GM10266 (cell line): Measurements from ENCODE around the gene BRS3.
A peak's percentile ranks its signal among the peaks of the same experiment; 100 is the strongest.

Experiments used
- DNase-seq: peaks from one replicate; pipeline ENCODE4 v3.0.0; 2012; ENCODE audit errors: extremely low spot score
- TF ChIP-seq, protein P1 (sequence below): IDR thresholded peaks from 2 replicates; pipeline ENCODE4 v1.5.1; 2012; ENCODE audit warnings: mild to moderate bottlenecking, low read depth; ENCODE audit not compliant: control insufficient read depth, insufficient read depth; ENCODE audit errors: missing control alignments

BRS3 gene

DNA sequence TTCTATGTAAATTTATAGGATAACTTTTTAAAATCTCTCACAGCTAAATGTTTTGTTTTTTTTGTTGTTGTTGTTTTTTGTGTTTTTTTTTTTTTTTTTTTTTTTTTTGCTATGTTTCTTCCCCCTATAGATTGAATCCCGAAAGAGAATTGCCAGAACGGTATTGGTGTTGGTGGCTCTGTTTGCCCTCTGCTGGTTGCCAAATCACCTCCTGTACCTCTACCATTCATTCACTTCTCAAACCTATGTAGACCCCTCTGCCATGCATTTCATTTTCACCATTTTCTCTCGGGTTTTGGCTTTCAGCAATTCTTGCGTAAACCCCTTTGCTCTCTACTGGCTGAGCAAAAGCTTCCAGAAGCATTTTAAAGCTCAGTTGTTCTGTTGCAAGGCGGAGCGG, 4.1 kb downstream of the BRS3 start:
- DNase-seq, result no peak
- TF ChIP-seq, protein P1, sequence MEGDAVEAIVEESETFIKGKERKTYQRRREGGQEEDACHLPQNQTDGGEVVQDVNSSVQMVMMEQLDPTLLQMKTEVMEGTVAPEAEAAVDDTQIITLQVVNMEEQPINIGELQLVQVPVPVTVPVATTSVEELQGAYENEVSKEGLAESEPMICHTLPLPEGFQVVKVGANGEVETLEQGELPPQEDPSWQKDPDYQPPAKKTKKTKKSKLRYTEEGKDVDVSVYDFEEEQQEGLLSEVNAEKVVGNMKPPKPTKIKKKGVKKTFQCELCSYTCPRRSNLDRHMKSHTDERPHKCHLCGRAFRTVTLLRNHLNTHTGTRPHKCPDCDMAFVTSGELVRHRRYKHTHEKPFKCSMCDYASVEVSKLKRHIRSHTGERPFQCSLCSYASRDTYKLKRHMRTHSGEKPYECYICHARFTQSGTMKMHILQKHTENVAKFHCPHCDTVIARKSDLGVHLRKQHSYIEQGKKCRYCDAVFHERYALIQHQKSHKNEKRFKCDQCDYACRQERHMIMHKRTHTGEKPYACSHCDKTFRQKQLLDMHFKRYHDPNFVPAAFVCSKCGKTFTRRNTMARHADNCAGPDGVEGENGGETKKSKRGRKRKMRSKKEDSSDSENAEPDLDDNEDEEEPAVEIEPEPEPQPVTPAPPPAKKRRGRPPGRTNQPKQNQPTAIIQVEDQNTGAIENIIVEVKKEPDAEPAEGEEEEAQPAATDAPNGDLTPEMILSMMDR, result no peak

DNA sequence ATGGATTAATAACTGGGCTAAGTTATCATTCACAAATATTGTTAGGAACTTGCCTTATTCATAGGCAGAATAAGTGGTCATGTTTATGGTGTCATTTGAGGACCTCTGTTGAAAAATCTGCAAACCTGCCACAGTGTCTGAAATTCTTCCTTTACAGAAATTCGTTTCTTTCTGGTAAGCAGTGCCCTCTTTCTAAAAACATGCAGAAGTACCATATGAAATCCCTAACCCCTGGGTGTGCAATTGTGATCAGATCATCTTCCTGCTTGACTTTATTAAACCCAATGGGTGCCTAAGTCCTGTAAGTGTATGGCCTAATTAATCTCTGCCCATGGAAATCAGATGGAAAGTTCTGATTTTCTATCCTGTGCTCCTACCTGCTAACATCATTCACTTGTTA, 5.3 kb downstream of the BRS3 start:
- TF ChIP-seq, protein P1, result no peak
- no peak for DNase-seq

DNA sequence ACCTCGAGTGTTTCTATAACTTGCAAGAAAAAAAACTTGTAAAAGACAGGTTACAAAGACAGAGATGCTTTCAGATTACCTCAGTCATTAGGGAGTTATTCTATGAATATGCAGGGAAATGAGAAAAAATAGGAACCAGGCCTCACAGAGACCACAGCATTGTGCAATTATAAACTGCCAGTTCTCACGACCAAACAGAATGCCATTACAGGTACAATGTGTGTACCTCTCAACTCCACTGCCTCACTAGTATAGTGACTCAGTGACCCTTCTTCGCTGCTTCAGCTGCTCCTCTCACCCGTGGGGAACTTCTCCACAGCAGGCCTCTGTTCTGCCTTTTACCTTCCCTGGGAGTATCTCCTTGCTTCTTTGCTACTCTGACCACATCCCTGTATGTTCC, 7.3 kb downstream of the BRS3 start:
- no peak for DNase-seq
- TF ChIP-seq, protein P1, result no peak

DNA sequence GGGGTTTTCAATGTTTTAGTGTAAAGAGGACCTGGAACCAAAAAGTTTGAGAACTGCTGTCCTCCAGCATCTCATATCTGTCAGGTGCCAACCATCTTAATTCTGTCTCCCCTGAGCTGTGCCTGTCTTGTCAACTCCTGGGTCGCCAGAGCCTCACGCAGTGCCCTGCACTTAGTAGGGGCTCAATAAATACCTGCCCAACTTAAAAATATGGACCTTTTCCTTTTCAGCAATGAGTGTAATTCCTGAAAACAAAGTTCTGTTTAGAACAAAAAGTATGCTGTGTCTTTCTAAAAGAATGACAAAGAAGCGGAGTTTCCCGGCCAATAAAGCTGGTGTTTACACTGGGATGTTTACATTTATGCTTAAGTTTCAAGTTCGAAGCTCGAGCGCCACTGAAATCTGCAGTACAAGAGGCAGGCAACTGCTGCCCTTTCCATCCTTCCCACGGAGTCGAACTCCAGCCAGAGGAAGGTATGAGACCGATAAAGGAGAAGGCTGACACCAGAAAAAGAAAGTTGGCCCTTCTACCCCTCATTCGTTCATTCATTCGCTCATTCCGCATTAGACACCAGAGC, 8.5 kb downstream of the BRS3 start:
- TF ChIP-seq, protein P1, result no peak
- DNase-seq, result no peak

DNA sequence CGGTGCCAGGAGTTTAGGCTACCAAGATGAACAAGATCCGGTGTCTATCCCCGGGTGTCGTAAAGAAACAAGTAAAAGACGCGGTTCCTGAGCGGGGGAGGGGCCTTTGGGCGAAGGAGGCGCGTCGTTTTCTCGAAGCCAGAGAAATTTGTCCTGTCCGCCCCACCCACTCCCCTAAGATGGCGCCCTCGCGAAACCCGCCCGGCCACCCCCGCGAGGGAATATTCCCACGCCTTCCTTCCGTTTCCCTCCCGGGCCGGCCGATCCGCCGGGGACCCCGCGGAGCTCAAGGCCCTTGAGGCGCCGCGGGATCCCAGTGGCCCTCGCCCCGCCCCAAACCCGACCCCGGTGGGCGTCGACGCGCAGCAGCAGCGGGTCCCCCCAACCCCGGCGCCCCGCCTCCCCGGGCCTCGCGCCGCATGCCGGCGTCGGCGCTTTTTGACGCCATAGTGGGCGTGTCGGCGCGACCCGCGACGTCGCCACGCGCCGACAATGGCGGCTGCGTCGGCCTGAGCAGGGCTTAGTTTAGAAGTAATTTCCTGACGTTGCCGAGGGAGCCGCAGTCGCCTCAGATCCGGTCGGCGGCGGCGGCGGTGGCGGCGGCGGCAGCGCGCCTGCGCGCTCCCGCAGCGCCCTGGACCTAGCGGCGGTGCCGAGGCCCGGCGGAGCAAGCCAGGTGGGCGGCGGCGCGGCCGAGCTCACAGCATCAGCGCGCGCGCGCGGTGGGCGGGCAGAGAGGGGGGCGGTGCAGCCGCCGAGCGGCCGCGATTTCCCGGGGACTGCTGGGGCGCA, 9.2 kb downstream of the BRS3 start:
- TF ChIP-seq, protein P1, result no peak

DNA sequence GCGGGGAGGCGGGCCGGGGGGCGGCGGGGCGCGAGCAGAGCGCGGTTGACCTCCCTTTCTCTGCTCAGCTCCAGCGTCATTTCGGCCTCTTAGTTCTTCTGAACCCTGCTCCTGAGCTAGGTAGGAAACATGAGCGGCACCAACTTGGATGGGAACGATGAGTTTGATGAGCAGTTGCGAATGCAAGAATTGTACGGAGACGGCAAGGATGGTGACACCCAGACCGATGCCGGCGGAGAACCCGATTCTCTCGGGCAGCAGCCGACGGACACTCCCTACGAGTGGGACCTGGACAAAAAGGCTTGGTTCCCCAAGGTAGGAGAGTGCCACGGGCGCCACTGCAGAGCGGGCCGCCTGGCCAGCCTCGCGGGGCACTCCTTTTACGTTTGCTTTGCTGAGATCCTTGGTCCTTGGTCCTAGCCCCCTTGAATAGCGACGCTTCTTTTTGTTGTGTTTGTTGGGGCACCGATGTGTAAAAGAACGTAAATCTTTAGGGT, 9.9 kb downstream of the BRS3 start, which contains the start of gene HTATSF1:
TSS of gene HTATSF1 (plus strand) at position 37 of the 497 bp plus-strand sequence. CDS start at position 130, 93 bp downstream.
- TF ChIP-seq, protein P1, result no peak
- DNase-seq, result no peak

More for the DNA sequence above, 9.2 kb downstream of the BRS3 start:
- DNase-seq, result peak; percentile 80

DNA sequence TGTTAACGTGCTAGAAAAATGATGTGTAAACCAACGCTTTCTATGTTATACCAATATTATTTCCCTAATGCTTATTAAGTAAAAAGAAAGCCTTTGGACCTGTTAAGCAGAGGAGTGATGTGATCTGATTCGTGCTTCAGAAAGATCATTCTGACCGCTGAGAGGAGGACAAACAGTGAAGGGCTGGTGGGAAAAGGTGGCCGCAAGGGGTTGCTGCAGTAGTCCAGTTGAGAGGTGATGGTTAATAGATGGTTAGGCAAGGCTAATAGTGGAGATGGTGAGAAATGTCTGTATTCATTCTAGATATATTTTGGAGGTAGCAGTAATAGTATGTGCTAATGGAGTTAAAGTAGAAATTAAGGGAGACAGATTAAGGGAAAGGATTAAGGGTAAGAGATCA, 31.3 kb downstream of the BRS3 start:
- TF ChIP-seq, protein P1, result no peak
- no peak for DNase-seq
